HG03039 (cell line): ENCODE data around the gene MRTFA.
"Not testable (repeated sequence)": the region's sequence is repeated elsewhere in the genome, so short reads cannot be mapped to it uniquely, and the experiment has no call there.

Experiments used
- ATAC-seq: cut with Tn5 transposase; IDR thresholded peaks from one replicate; pipeline ENCODE4 v1.9.1; 2021; ENCODE audit warnings: mild to moderate bottlenecking, moderate library complexity; ENCODE audit not compliant: unreplicated experiment

The MRTFA gene

DNA sequence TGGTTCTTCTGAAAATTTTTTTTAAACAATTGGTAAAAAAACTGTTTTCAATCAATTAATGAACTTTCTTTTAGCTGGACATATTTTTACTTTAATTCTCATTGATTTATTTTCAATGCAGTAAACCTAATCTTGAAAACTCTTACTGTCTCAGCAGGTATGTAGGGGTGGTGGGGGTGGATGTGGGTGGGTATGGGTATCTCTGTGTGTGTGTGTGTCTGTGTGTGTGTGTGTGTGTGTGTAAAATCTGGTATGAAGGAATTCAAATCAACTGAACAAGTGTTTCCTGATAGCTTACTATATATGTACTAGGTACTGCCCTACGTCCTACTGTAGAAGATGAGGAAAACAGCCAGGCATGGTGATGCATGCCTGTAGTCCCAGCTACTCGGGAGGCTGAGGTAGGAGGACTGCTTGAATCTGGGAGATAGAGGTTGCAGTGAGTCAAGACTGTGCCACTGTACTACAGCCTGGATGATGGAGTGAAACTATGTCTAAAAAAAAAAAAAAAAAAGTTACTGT, 75.5 kb downstream of the MRTFA start:
- no peak for ATAC-seq

DNA sequence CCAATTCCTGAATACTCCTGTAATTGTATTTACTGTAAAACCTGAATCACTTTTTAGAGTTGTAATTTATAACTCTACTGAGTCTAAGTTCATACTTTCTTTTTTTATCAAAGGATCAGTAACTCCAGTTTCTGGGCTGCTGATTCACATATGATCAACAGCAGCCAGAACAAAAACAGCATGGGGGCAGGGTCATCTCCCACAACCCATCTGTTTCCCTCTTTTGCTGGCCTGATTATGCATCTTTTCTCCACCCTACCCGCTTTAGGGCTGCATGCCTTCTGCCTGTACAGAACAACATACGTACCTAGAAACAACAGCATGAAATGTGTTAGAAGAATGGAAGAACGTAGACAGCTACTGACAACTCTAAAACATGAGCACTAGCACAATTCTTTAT, 76.0 kb downstream of the MRTFA start:
- ATAC-seq = no peak

DNA sequence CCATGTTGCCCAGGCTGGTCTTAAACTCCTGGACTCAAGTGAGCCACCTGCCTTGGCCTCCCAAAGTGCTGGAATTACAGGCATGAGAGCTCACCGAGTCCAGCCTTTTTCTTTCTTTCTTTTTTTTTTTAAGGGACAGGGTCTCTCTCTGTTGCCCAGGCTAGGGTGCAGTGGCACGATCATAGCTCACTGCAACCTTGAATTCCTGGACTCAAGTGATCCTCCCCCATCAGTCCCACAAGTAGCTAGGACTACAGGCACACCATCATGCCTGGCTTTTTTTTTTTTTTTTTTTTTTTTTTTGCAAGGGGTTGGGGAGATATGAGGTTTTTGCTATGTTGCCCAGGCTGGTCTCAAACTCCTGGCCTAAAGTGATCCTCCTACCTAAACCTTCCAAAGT, 78.5 kb downstream of the MRTFA start:
- no peak for ATAC-seq

DNA sequence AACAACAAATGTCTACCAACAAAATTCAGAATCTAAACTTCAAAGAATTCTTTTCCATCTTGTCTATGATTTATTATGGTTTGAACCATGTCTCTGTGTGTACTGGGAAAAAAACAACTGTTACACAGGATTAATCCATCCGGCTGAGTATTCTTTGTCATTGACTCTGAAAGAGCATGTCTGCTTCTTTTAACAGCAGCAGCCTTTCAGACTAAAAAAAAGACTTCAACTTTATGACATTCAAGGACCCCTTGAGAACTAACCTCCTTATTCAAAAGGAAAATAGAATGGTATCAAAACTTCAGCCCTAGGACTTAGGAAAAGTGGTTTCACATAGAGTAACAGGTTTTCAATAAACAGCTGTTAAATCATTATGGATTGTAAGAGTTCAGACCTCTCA, 79.9 kb downstream of the MRTFA start:
- ATAC-seq = no peak

DNA sequence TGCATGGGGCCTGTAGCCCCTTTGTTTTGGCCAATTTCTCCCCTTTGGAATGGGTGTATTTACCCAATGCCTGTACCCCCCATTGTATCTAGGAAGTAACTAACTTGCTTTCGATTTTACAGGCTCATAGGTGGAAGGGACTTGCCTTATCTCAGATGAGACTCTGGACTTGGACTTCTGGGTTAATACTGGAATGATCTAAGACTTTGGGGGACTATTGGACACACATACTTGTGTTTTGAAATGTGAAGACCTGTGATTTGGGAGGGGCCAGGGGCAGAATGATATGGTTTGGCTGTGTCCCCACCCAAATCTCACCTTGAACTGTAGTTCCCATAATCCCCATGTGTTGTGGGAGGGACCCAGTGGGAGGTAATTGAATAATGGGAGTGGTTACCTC, 82.5 kb downstream of the MRTFA start:
- not testable (repeated sequence) for ATAC-seq

DNA sequence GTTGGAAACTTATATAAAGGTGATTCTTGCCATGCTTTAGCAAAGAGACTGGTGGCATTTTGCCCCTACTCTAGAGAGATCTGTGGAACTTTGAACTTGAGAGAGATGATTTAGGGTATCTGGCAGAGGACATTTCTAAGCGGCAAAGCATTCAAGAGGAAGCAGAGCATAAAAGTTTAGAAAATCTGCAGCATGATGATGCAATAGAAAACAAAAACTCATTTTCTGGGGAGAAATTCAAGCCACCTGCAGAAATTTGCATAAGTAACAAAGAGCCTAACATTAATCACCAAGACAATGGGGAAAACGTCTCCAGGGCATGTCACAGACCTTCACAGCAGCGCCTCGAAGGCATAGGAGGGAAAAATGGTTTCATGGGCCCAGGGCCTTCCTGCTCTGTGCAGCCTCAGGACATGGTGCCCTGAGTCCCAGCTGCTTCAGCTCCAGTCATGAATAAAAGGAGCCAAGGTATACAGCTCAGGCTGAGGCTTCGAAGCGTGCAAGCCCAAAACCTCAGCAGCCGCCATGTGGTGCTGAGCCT, 83.4 kb downstream of the MRTFA start:
- ATAC-seq = no peak

DNA sequence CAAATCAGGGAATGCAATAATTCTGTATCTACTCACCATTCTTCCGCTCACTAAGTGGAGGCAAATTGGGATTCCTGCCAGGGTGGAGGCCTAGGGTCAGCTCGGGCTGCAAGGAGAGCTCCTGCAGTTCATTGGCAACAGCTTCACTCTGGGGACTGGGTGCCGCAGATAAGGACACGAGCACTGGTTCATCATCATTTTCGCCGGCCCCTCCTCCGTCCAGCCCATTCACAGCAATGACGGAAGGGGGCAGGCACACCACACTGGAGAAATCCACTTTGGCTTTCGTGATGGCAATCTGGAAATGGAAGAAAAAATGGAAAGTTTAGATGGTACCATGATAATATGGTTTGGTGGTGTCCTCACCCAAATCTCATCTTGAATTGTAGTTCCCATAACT, 84.4 kb downstream of the MRTFA start:
- ATAC-seq = no peak

DNA sequence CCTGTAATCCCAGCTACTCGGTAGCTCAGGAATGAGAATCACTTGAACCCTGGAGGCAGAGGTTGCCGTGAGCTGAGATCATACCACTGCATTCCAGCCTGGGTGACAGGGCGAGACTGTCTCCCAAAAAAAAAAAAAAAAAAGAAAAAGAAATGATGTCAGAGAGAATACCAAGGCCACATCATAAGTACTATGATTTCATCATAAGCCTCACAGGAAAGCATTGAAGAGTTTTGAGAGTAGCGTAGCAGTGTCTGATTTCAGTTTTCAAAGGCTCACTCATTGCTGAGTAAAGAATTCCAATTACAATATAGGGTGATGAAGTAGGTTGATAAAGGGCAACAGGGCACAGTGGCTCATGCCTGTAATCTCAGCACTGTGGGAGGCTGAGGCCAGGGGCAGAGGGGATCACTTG, 88.8 kb downstream of the MRTFA start:
- no peak for ATAC-seq

DNA sequence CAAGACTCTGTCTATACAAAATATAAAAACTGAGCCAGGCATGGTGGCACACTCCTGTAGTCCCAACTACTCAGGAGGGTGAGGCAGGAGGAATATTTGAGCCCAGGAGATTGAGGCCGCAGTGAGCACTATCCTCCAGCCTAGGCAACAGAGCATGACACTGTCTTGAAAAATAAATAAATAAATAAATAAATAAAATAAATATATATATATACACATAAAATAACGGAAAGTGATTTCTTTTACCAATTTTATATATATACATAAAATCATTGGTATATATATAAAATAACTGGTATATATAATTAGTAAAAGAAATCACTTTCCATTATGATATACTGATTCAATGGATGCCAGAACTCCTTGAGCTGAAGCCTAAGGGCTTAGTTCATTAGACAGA, 91.8 kb downstream of the MRTFA start:
- no peak for ATAC-seq

DNA sequence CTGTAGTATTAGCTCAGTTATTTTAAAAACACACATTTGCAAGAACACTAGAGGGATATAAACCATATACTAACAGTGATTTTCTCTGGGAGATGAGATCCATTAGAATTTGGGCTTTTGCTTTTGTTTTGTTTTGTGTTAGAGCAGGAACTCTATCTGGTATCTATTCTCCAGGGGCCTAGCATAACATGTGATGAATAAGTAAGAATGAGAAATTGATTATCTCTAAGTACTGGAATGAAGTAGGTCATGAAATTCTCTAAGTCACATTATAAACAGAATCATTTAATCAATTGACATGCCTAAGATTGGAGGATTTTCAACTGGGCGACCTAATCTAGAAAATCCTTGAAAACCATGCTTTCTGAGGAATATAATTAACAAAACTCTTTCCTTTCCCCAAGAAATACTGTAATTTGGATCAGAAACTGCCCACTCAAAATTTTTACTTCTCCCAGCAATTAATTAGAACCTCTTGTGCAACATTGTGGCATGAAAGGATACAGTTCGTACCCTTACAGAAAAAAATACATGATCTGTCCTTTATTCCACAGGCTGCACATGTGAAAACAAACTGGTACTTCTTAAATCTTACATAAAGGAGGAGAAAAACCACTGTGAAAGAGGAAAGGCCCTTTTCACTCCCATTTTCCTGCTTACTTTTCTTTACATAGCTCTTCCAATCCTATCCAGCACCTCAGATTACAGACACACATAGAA, 93.5 kb downstream of the MRTFA start:
- ATAC-seq = no peak

DNA sequence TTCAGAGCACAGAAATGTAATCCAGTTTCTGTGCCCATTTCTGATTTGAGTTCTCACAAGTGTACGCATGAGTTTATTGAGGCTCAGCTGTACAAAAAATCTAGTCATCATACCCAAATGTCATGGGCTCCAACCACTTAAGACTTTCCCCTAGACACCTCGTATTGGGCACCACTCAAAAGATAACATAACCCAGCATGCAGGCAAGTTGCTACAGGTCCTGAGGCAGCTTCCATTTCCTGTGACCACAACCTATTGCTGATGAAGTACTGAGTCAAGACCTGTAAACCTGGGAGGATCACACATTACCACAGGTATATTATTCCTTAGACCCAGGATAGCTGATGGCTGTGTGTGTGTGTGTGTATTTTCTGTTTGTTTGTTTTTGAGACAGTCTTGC, 95.2 kb downstream of the MRTFA start:
- ATAC-seq = no peak

DNA sequence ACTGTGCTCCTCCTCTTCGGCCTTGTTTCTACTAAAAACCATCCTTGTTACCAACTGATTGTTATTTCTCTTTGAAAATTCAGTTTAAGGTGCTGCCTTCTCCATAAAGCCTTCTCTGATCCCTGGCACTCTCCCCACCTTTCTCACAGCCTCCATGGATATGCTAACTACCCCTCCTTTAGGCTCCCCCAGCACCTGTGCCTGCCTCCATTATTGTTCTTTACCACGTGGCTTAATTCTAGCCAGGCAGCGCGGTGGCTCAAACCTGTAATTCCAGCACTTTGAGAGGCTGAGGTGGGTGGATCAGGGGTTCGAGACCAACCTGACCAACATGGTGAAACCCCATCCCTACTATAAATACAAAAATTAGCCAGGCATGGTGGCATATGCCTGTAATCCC, 96.3 kb downstream of the MRTFA start:
- no peak for ATAC-seq

DNA sequence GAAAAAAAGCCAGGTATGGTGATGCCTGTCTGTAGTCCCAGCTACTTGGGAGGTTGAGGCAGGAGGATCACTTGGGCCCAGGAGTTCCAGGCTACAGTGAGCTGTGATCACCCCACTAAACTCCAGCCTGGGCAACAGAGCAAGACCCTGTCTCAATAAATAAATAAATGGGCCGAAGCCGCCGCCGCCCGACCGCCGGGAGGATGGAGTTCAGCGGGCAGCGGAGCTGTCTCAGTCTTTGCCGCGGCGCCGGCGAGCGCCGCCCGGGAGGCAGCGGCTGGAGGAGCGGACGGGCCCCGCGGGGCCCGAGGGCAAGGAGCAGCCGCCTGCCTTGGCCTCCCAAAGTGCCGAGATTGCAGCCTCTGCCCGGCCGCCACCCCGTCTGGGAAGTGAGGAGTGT, 100.4 kb downstream of the MRTFA start:
- ATAC-seq = not testable (repeated sequence)

DNA sequence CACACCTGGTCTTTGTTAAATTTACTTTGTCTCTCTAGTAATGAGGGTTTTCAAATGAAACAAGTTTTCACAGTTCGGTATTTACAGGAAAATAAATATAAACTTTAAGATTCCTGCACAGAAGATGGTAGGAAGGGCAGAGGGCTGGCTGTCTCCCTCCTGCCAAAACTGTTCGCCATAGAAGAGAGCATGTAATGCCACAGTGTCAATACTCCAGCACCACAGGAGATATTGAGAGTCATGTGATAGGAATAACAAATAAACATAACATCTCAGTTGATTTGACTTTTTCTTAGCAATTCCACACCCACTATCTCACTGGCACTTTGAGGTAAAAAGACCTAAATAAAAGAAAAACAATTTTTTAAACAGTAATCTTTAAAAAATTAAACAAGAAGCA, 100.9 kb downstream of the MRTFA start:
- no peak for ATAC-seq

DNA sequence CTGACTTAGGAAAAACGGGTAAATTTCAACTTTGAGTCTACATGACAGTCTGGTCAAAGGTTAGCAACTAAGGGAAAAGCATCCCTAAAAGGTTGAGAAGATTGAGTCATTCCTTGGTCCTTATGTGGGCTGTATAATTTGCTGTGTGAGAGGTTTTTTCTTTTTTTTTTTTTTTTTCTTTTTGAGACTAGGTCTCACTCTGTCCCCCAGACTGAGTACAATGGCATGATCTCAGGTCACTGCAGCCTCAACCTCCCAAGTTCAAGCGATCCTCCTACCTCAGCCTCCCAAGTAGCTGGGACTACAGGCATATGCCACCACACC, 101.4 kb downstream of the MRTFA start:
- ATAC-seq = no peak

DNA sequence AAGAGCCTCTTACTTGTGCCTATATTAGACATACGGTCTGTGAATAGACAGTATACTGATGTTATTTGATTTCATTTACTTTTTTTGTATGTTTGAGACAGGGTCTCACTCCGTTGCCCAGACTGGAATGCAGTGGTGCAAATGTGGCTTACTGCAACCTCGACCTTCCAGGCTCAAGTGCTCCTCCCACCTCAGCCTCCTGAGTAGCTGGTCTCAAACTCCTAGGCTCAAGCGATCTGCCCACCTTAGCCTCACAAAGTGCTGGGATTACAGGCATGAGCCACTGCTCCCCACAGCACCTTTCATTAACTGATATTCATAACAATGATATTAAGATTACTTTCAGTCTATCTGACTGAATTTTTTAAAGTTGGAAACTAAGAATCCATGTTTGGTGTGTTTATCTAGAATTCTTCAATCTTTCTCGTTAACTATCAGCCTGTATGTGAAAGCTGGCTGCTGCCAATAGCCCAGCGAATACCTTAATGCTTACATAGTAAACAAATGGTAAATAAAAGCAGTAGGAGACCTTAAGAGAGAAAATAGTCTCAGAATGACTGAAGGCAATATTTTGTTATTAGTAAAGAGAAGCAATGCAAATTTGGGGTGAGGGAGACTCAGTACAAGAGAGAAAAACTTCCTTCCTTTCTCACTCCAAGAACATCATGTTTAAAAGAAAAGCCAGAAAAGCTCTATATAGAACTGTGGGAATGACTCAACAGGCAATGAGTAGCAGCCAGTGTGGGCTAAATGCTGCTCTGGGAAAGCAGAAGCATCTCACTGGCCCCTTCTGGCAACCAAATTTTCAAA, 101.9 kb downstream of the MRTFA start:
- peak; percentile 39 for ATAC-seq

DNA sequence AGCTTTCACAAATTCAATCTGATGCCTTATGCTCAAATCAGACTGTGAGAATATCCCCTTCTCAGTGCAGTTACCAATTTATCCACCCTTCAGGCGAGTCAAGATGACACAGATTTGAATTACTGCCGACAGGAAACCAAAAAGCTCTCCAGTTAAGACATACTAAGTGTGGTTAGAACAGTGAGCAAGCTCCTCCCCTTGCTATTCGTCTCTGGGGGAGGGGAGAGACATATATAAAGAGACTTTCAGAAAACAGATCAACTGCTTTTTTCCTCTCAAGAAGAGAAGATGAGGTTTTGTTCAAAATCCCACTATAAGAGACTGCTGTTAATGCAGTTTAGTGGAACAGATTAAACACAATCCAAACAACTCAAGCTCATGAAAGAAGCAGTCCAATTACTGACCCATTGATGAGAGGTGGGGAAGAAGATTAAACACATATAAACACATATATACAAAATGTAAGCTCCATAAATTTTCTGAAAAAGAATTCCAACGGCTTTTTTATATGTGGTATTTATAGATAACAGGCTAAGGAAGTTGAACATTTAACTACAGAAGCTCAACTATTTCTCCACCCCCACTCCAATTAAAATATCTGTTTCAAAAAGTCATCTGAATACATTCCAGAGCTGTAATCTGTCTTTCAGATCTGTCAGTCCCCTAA, 102.7 kb downstream of the MRTFA start:
- ATAC-seq = no peak

DNA sequence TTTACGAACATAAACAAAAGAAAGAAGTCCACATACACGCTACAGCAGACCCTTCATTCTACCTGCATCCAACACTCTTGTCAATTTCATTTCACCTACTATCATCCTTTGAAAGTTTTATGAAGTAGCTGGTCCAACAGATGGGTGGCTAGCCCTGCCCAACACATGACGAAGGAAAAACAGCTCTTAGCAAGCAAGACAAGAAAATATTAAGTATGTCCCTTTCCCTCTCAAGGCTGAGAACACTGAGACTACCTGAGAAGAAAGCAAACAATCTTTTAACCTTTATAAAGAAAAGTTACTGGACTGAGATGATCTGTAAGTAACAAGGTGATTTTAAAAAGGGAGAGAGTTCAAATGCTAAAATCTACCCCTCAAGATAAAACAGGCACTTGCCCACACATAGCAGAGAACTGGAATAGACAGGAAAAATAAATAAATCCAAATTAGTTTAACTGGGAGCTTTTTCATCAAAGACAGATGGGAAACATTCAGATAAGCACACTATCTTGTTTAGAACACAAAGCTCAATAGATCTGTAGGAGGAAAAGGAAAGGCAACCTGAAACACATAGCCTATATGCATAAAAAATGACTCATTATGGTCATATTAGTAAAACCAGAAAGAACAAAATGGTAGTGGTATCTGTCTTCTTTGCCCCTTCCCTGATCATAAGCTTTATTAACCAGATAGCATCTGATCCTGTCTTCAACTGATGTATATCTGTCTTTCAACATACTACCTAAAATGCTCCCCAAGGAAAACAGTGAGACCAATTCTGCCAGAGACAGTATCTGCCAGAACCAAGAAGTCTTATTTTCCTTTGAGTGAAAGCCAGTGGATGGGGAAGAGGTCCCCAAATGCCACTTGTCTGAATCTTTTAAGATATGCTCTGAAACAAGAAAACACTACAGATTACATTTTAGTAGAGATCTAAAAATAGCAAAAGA, 104.3 kb downstream of the MRTFA start:
- no peak for ATAC-seq

DNA sequence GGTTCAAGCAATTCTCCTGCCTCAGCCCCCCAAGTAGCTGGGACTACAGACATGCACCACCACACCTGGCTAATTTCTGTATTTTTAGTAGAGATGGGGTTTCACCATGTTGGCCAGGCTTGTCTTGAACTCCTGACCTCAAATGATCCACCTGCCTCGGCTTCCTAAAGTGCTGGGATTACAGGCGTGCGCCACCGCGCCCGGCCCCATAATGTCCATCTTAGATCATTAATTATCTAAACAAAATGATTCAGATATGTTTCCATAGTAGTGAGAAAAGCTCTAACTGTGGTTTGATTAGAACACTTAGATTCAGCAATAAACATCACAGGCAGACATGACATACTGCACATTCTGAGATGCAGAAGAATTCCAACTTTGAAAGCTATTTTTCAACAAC, 106.1 kb downstream of the MRTFA start:
- ATAC-seq = not testable (repeated sequence)

DNA sequence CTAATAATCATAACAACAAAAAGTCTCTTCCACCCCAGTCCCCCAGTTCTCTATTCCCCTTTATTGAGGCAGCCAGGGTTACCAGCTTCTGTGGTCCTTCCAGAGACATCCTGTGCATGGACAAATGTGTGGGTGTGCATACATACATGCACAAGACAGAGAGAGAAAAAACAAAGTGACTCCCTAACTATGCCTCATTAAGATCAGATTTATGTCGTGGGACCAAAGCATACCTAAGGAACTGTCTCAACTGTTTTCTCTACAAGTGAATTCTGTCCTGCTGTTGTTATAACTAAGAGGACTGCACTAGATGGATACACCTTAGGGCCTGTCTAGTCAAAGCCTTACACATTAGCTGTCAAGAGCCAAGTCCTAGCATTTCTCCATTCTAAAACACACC, 106.7 kb downstream of the MRTFA start:
- no peak for ATAC-seq
